Embryonic facial prominence (tissue), 1 donor: ENCODE data around the gene BRD9.

Source experiments
- DNase-seq: peaks from one replicate; pipeline ENCODE4 v3.0.0-alpha.2; 2016; ENCODE audit errors: extremely low spot score

BRD9 gene

DNA sequence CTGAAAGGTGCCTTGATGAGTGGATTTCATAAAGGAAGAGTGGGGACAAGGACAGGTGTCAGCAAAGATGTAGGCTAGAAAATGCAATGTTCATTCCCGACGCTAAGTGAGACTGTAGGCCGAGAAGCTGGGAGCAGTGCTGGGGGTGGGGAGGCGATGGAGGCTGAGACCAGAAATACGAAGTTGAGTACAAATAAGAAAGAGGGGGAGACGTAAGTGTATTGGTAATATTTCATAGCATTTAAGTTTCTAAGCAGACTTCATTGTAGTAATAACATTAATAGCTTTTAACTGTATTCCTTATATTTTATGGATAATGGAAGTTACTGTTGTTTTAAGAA, 11.1 kb upstream of the BRD9 start:
- DNase-seq: no peak

DNA sequence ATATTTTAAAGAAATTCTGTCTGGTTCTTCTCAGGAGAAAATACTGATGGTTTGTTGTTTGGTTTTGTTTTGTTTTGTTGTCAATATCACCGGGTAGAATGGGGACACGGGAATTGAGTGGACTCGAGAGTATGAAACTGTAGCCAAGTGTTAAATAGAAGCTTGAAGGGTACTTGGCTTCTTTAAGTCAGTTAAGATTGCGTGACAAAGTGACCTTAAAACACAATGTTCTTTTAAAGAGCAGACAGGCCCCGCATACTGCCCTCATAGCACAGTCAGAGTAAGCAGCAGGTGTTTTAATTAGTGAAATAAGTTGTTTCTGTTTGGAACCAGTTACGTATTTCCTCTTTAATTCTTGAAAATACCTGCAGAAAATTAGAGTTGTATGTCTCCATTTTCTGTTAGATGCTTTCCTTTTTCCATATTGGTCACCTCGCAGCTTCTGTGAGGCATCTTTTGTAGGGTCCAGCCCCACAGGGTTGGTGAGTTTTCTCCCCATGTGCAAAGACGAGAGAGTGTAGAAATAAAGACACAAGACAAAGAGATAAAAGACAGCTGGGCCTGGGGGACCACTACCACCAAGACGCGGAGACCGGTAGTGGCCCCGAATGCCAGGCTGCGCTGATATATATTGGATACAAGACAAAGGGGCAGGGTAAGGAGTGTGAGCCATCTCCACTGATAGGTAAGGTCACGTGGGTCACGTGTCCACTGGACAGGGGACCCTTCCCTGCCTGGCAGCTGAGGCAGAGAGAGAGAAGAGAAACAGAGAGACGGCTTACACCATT, 9.7 kb upstream of the BRD9 start:
- DNase-seq: no peak

DNA sequence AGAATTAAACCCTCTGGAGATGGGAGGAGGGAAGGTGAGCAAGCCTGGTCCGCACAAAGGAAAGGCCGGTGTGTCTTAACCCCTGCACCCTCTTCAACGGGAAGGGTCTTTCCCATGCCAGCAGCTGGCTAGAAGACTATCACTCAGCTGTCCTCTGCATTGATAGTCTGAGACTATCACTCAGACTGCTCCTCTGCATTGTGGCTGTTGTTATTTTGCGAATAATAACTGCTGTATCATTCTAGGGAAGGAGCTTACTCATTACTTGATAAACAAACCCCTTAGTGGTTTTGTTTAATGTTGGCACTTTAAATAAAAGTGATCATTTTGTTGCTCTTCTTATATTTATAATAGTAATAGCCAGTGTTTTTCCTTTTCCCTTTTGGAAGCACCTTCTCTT, 8.2 kb upstream of the BRD9 start:
- no peak for DNase-seq

DNA sequence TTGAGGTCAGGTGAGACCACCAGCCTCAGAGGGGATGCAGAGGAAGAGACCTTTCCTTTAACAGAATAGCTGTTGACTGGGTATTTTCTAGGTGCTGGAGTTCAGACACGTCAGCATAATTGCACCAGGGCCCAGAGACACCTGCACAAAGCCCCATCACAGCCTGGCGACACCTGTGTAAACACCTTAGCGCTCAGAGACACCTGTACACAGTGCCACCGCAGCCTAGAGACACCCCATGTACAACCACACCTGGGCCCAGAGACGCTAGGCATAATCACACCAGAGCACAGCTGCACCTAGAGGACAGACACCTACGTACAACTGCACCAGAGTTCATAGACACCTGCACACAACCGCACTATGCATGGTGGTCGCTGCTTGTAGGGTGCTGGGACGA, 1.1 kb upstream of the BRD9 start:
- DNase-seq: no peak

DNA sequence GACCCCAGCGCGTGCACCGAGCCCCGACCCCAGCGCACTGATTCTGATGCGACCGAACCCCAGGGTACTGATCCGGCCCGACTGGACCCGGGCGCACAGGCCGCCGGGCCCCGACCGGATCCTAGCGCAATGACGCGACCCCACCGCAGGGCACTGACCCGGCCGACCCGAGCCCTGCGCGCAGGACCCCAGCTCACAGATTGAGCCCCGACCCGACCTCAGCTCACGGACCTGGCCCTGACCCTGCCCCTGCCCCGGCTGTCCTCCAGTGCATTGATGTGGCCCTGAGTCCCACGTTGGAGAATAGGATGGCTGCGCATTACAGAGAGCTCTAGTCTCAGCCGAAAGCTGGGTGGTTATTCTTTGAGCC, 521 bp upstream of the BRD9 start:
- no peak for DNase-seq

DNA sequence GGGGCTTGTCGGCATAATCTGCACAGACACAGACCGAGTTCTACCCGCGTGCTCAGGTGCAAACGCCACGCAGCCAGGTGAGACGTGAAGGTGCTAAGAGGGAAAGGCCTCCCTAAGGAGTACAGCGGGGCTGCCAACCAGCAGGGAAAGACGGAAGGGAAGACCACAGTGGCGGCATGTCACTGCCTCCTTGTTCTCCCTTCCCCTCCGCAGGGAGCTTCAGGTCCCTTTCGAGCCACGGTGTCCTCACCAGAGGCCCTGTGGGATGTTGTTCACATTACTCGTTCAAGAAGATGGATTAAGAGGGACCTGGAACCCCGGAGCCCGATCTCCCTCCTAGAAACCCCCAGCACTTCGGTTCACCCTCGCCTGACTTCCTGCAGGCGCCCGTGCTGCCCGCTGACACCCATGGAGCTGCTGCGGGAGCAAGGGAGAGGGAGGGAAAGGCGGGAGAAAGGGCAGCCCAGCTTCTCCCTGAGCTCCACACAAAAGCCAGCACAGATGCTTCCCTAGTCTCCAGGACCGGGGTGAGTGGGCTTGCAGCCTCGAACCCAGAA, 686 bp downstream of the BRD9 start:
- no peak for DNase-seq

DNA sequence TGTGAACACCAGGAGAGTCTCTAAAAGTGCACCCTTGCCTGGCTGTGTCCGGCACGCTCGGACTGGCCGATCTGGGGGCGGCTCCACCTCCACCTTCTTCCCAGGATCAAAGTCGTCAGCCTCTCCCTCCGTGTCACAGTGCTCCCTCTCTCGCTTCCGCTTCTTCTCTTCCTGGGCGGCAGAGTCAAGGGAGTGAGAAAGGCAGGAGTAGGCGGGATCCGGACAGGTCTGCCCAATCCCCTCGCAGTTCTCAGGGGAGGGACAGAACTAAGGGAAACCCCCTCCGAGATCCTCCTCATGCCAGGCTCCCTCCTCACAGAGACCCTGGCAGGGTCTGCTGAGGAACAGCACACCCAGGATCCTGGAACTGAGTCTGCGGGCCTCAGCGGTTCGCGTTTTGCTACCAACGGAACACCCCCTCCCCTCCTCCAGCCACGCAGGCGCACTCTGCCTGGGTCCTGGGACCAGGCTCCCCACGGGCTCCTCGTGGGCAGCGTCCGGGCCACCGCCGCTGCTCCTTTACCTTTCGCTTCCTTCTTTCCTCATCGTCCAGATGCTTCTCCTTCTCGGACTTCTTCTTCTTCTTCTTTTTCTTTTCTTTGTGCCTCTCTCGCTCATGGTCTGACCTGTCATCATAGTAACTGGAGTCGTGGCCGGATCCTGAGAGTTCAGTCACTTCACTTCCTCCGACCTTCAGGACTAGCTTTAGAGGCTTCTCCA, 1.3 kb downstream of the BRD9 start:
- DNase-seq: no peak

DNA sequence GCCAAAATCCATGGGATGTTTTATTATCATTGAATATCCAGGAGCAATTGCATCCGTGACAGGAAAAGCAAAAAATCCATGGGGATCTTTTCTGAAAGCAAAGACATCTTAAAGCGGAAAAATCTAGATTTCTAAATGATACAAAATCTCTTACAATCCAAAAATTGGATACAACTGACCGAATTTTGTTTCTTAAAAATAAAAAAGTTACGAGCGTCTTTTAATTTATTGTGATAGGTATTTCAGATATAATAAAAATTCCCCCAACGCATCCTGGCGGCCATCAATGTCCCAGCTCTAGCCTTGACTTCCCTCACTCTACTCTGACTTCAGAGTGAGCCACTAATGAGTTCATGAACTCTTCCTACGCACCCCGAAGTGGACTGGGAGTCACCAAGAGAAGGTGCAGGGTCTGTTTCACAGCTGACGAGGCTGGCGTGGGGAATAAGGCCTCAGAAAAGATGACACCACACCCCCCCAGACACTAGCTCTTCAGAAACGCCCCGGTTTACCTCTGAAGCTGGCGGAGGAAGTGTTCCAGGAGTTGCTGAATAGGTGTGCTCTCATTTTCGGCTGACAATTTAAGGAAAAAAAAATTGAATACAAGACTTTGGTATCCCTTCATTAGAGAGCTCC, 3.4 kb downstream of the BRD9 start:
- no peak for DNase-seq

DNA sequence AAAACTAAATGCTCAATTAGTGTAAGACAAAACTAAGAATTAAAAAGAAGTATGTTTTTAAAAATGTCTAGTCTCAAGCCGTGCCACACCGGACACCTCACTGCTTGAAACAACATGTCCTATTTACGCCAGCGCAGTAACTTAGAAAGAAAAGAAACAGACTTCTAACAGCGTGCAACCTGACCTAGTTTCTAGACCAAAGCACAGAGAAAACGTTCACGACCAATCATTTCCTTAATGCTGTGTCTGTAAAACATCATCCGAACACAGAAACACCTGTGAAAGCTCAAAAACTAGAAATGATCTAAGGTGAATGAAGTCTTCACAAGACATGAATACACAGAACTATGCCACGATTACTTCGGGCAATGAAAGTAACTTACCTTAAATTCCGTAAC, 4.0 kb downstream of the BRD9 start:
- DNase-seq: no peak

DNA sequence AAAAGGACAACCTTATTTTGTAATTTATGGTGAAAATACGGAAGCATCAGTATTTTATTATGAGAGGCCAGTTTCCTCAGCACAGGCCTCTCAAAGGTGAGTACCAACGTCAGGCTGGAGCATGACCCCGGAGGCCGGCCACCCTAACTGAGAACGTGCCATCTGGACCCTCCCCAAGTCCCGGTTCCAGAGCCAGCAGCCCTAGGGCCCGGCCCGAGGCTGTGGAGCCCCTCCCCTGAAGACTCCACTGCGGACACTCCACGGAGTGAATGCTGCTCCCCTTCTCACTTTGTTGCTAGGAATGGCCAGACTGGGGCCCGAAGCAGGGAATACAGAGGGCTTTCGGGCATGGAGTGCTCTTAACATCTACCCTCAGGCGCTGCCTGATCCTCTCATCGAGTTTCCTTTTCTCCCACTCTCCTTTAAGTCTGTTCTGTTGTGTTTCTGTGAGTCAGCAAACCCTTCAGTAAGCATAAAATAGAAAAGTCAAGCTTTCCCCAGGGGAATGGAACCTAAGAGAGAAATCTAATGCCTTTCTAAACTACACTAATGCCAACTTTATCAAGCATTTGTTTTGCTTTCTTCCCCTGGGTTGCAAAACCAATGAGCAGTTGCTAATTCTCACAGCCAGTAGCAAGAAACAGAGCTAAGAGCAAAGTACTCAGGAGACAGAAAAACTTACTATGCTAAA, 4.5 kb downstream of the BRD9 start:
- no peak for DNase-seq

DNA sequence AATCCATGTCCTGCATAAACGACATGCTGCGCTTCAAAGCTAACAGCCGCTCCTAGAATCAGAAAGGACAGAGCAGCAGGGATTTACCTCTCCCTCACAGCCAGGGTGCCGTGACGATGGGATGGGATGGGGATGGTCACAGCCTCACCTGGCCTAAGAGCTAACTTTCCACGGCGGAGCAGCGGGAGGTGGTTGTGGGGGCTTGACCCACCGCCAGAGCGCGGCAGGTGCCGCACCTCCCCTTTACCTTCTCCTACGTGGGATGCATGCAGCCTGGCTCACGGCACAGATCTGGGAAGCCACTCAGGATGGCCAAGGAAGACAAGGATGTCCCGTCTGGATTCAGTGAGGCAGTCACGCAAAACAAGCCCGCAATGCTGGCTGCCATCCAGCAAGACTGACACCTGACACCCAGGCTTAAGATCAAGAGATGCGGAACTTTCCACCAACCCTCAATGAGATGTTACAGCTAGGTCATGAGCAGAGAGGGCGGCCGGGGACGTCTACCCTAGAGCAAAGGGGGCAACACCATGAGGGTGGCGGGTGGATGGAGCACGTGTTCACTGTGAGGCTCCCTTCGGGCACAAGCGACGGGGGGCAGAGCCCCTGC, 5.8 kb downstream of the BRD9 start:
- DNase-seq: no peak

DNA sequence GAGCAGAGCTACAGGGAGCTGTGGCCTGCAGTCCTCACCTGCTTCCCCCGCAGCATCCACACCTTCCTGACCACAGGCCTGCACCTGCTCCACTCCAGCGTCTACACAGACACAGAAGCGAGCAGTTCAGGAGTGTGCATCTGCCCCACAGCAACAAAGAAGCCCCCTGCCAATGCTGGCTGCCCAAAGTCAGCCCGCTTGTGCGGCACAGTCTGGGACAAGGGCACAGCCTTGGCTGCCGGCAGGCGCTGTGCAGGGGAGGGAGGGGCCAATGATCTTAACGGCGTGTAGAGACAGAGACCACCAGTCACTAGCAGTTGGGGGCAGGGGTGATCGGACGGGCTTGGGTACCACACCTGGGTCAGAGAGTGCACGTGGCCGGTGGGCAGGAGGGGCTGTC, 6.6 kb downstream of the BRD9 start:
- no peak for DNase-seq

DNA sequence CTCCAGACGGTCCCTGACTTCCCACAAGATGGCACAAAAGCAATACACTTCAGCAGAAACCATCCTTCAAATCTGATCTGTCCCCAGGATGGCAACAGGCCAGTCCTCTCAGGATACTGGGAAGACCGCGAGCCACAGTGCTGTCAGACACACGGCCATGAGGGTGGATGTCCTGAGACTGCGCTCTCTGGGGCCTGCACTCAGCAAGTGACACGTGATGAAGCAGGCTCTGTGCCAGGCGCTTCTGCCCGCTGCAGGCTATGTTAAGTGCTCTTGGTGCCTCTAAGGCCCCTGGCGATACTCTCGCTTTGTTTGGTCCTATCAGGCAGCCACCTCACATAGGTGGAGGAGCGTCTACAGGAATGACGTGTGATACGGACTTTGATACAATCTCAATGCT, 7.1 kb downstream of the BRD9 start:
- no peak for DNase-seq

DNA sequence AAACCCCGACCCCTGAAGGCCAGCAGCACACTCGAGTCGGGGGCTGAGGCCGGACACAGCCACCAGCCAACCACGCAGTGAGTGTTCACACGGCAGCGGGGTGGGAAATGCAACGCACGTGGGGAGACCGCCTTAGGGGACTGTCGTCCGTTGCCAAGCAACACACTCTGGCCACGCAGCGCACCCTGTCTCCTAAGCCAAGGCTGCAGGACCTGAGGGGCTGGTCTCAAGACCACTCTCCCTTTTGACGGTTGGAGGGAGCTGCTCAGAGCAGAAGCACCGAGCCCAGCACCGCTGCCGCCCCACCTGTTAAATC, 7.5 kb downstream of the BRD9 start:
- DNase-seq: no peak

DNA sequence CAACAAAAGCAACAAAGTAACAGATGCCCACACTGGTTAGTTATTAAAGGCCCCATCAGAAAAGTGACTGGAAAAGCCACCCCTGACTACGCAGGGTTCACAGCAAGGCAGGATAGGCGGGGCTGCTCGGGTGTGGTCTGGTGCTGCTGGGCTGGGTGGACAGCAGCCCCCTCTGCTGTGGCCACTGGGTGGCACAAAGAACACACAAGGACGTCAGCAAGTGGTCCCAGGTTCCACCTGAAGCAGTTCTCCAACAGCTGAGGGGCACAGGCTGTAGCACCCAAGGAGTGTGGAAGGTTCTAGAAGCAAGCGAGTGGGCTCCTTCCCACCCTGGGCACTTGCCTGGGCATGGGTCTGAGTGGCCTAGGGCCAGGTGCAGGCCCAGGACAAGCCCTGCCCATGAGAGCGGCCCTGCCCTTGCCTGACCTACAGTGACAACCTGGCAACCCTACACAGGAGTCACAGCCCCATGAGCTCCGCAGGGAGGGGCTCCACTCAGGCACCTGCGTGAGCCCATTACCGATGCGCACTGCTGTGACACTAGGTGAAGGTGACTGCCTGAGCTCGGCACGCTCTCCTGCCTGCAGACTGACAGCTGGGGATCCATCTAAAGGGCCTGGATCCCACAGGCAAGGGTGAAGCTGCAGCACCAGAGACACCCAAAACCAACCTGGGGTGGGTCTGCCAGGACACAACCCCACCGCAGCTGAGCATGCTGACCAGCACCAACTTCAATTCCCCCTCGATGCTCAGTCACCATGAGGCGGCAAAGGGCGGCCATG, 8.1 kb downstream of the BRD9 start:
- no peak for DNase-seq

DNA sequence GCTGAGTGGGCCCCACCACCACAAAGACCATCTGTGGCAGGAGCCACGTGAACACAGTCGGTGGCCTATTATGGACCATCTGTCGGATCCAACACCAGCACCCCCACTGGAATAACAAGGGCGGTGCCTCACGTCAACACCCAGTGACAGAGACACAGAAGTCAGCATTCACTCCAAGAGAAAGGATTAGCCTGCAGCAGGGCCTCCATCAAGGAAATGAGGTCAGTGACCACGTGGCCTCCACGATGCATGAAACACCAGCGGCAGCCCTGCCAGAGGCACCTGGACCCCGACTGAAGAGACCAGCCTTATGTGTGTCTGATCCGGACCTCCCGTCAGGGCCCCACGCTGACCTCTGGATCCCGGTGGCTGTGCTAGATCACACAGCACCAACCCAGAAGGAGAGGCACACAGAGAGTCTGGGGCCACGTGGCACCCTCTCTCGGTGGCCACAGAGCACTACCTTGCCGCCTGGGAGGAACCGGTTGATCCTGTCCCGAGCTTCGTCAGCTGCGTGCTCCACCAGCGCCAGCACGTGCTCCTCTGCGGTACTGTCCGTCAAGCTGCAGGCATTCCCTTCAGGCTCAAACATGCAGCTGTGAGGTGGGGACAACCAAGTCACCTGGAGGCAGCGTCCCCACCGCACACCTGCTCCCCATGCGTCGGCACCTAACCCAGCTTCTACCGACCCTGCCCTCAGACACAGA, 9.0 kb downstream of the BRD9 start:
- no peak for DNase-seq

DNA sequence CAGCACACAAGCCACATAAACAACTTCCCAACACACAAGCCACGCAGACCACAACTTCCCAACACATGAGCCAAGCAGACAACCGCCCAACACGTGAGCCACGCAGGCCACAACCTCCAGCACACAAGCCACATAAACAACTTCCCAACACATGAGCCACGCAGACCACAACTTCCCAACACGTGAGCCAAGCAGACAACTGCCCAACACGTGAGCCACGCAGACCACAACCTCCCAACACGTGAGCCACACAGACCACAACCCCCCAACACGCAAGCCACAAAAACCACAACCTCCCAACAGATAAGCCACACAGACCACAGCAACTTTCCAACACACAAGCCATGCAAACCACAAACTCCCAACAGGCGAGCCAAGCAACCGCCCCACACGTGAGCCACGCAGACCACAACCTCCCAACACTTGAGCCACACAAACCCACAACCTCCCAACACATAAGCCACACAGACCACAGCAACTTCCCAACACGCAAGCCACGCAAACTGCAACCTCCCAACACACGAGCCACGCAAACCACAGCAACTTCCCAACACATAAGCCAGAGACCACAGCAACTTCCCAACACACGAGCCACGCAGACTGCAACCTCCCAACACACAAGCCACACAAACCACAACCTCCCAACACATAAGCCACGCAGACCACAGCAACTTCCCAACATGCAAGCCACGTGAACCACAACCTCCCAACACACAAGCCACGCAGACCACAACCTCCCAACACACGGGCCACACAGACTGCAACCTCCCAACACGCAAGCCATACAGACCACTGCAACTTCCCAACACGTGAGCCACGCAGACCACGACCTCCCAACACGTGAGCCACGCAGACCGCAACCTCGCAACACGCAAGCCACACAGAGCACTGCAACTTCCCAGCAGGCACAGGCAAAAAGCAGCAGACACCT, 10.1 kb downstream of the BRD9 start:
- DNase-seq: no peak

DNA sequence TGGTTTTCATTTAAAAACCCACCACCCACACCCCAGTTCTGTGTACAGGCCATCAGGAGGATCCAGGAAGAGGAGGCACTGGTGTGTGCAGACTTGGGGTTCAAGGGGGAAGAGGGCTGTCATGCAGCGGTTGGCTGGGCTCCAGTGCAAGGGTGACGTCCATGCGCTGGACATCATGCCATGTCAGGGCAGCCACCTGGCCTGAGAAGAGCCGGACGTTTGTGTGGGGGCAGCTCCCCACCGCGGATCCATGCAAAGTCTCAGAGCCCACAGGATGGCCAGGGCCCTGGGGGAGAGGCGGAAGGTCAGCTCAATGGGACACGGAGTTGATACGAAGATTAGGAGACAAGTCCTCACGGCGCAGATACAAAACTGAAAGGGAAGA, 11.1 kb downstream of the BRD9 start:
- DNase-seq: no peak

DNA sequence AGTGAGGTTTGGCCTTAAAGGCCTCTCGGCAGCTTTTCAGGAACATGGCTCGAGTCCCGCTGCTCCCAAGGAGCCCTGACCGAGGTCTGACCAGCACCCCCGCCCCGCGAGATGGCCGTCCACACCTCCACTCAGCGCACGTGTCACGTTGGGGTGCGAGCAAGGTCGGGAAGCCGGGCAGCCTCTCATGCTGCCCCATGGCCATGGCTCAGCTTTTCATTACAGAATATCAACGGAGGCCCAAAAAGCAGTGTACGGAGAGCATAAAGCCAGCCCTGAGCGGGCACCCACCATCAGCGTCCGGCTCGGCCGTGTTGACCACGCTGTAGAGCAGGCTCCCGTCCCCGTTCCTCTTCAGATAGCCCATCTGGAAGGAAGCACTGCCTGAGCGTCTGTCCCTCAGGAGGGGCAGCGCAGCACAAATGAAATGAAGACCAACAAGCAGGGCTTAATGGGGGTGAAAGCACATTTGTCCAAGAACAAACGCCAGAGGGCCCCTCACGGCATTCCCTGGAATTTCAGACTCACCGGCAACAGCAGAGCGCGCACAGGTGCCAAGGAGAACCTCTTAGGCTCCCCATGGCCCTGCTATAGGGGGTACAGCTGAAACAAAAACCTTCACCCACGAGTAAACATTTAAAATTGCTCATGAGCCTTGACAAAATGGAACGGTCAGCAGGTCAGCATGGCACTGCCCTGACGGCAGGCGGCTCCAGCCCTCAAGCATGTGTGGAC, 11.6 kb downstream of the BRD9 start:
- DNase-seq: no peak
